Heart left ventricle (tissue), 13 donors: Measurements from ENCODE around the gene HNRNPL.

Experiments used
- POLR2A ChIP-seq, 2 donors: fragments of 450-650 bp; IDR thresholded peaks; one replicate each; pipeline ENCODE4 v1.6.1; 2017; ENCODE audit warnings: antibody characterized with exemption in 2 of 2, mild to moderate bottlenecking in 2 of 2, moderate library complexity in 2 of 2
- TF ChIP-seq, protein P1 (sequence below), 12 donors: fragments of 200-600 bp; sonication (generic) in 4 of 12; IDR thresholded peaks; one replicate each; pipeline versions ENCODE4 v1.5.0 to v1.8.0; 2018 to 2022; ENCODE audit warnings: antibody characterized with exemption in 12 of 12, mild to moderate bottlenecking in 5 of 12
- donor health status: ischemic (EF 13 %, LVEDD 7.1; RV severe dilation, severe dysfunction).
- donor health status: DM: no; HTN: yes; CAD: no.
- donor health status: DM: no; HTN: no; CAD: no.
- donor health status: ischemic (EF 25% LVEDD 6.9; RV normal size, moderate dysfunction).
- donor health status: ischemic (EF 25% LVEDD 5.7; RV mildly dilated, moderate dysfunction).
- donor health status: ischemic (EF 35%, LVEDD 5.7; RV mildly dilated, moderate dysfunction).
- donor health status: nonischemic (EF 11% LVEDD 7.7; RV severe dilation, severe dysfunction).
- donor health status: DM: yes; HTN: yes; CAD: no.
- donor health status: PGD.
- donor health status: ischemic (EF 29% LVEDD 5.4; RV normal size, mild dysfunction).
- donor health status: nonischemic (EF 23%, LVEDD 6.1; RV moderate dilation, normal function).

DNA sequence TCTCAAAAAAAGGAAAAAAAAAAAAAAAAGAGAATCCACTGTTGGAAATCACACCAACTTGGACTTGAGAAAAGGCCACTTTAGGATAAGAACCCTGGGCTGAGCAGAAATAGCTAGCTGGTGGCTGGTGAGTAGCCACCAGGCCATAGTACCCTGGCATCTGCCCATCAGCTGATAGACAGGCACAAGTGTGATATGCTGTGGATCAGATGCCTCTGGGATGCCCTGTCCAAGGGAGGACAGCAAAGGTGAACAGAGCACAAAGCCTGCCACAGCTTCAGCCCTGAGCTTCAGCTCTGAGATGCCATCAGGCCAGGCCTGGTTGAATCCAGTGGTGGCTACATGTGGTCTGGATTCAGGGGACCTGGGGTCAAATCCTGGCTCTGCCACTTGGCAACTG, 40.9 kb upstream of the HNRNPL start:
- TF ChIP-seq, protein P1, sequence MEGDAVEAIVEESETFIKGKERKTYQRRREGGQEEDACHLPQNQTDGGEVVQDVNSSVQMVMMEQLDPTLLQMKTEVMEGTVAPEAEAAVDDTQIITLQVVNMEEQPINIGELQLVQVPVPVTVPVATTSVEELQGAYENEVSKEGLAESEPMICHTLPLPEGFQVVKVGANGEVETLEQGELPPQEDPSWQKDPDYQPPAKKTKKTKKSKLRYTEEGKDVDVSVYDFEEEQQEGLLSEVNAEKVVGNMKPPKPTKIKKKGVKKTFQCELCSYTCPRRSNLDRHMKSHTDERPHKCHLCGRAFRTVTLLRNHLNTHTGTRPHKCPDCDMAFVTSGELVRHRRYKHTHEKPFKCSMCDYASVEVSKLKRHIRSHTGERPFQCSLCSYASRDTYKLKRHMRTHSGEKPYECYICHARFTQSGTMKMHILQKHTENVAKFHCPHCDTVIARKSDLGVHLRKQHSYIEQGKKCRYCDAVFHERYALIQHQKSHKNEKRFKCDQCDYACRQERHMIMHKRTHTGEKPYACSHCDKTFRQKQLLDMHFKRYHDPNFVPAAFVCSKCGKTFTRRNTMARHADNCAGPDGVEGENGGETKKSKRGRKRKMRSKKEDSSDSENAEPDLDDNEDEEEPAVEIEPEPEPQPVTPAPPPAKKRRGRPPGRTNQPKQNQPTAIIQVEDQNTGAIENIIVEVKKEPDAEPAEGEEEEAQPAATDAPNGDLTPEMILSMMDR (IDR thresholded peaks at IDR 0.05) = no peak
- TF ChIP-seq POLR2A (IDR thresholded peaks at IDR 0.05) = no peak
